ENCODE measurements around the gene CDK11B. TPM values are rescaled to one million over a fixed set of nuclear protein-coding genes. Genes with fewer than 3 reads are reported as not detected.

The CDK11B gene
- total RNA-seq, 4 donors from 2014 or later, result 12.6 to 31.8 (median 24.7) TPM

- TF ChIP-seq POLR2A (IDR thresholded peaks at IDR 0.05) (no peak), CTCF (IDR thresholded peaks at IDR 0.05) (no peak)
- 95 to 96% methylated on average over 22 to 24 of the region's 53 CpGs for WGBS, 2 donors
- Histone ChIP-seq H3K4me3 (no peak overlapping the region), H3K4me1 (peaks cover 0 to 23% (median 8%) of the 10 kb centered on the region in 4 donors), H3K36me3 (peaks cover 0 to 68% (median 4%) of the 10 kb centered on the region in 3 donors), H3K27me3 (peaks cover 0 to 27% of the 10 kb centered on the region in 2 donors), H3K9me3 (no peaks in the 10 kb centered on the region), H3K27ac (no peak overlapping the region)
- no peak for DNase-seq (ENCODE audit: low spot score in 2 of 2)
These were observed 30.7 kb downstream of the CDK11B start for GRCh38 chr1:1627829-1628753.

DNA sequence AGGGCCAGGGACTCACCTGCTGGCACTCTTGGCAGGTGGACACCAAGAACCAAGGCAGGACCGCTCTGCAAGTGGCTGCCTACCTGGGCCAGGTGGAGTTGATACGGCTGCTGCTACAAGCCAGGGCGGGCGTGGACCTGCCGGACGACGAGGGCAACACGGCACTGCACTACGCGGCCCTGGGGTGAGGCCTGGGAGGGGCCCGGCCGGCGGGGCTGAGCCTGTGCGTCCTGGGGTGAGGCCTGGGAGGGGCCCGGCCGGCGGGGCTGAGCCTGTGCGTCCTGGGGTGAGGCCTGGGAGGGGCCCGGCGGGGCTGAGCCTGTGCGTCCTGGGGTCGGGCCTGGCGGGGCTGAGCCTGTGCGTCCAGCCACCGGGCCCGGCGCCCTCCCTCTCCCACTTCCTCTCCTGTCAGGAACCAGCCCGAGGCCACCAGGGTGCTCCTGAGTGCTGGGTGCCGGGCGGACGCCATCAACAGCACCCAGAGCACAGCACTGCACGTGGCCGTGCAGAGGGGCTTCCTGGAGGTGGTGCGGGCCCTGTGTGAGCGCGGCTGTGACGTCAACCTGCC is 31.5 kb downstream of the CDK11B start:
- DNase-seq (ENCODE audit: low spot score in 2 of 2), result no peak
- TF ChIP-seq CTCF (IDR thresholded peaks at IDR 0.05), result no peak
- no peak for TF ChIP-seq EP300 (IDR thresholded peaks at IDR 0.05)
- no peak for TF ChIP-seq POLR2A (IDR thresholded peaks at IDR 0.05)
- H3K4me1 ChIP-seq, result peaks cover 0 to 23% (median 8%) of the 10 kb centered on the region in 4 donors
- no peaks in the 10 kb centered on the region for H3K9me3 ChIP-seq
- H3K27ac ChIP-seq, result no peak overlapping the region
- H3K4me3 ChIP-seq, result no peak overlapping the region
- H3K27me3 ChIP-seq, result peaks cover 0 to 27% of the 10 kb centered on the region in 2 donors
- 77 to 84% methylated on average over 18 to 33 of the region's 37 CpGs for WGBS, 2 donors
- H3K36me3 ChIP-seq, result peaks cover 0 to 74% (median 4%) of the 10 kb centered on the region in 3 donors

DNA sequence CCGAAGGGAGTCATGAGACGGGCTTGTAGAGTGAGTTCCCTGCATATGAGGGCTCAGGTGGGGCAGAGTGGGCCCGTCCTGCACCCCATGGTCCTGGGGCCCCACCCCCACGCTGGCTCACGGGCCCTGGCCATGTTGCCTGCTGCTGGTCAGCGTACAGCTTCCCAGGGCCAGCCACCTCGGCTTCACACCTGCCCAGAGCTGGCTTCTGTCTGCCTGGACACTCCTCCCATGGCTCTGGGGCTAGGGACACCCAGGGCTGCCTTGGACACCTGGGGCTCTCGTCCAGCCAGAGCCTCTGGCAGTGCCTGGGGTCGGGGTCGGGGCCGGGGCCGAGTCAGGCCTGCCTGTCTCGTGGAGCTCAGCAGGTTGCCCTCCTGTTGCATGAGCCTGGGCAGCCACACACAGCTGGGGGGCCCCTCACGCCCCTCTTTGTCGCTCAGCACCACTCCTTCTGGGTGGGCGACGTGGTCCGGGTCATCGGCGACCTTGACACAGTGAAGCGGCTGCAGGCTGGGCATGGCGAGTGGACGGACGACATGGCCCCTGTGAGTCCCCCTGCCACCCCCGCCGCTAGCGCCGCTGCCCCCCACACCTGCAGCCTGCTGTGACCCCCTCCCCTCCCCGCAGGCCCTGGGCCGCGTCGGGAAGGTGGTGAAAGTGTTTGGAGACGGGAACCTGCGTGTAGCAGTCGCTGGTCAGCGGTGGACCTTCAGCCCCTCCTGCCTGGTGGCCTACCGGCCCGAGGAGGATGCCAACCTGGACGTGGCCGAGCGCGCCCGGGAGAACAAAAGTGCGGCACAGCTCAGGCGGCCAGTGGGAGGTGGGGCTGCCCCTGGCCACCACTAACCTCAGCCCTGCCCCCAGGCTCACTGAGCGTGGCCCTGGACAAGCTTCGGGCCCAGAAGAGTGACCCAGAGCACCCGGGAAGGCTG is 32.3 kb downstream of the CDK11B start:
- no peak overlapping the region for H3K4me3 ChIP-seq
- peaks cover 0 to 16% (median 5%) of the 10 kb centered on the region in 4 donors for H3K4me1 ChIP-seq
- peaks cover 0 to 78% (median 4%) of the 10 kb centered on the region in 3 donors for H3K36me3 ChIP-seq
- 91 to 92% methylated on average over 34 to 42 of the region's 48 CpGs for WGBS, 2 donors
- TF ChIP-seq POLR2A (IDR thresholded peaks at IDR 0.05), result no peak
- TF ChIP-seq EP300 (IDR thresholded peaks at IDR 0.05), result no peak
- no peak for TF ChIP-seq CTCF (IDR thresholded peaks at IDR 0.05)
- H3K9me3 ChIP-seq, result no peaks in the 10 kb centered on the region
- no peak for DNase-seq (ENCODE audit: low spot score in 2 of 2)
- no peak overlapping the region for H3K27ac ChIP-seq
- peaks cover 0 to 18% of the 10 kb centered on the region in 2 donors for H3K27me3 ChIP-seq

- H3K27me3 ChIP-seq, result peaks cover 0 to 11% of the 10 kb centered on the region in 2 donors
- peaks cover 0 to 12% (median 3%) of the 10 kb centered on the region in 4 donors for H3K4me1 ChIP-seq
- 92 to 94% methylated on average over 8 of the region's 8 CpGs for WGBS, 2 donors
- peaks cover 0 to 85% (median 4%) of the 10 kb centered on the region in 3 donors for H3K36me3 ChIP-seq
- no peak overlapping the region for H3K27ac ChIP-seq
- no peak overlapping the region for H3K4me3 ChIP-seq
- no peak for DNase-seq (ENCODE audit: low spot score in 2 of 2)
- TF ChIP-seq EP300 (IDR thresholded peaks at IDR 0.05) (no peak), CTCF (IDR thresholded peaks at IDR 0.05) (no peak), POLR2A (IDR thresholded peaks at IDR 0.05) (no peak)
- no peaks in the 10 kb centered on the region for H3K9me3 ChIP-seq
These were observed 33.0 kb downstream of the CDK11B start for GRCh38 chr1:1625824-1626206.

Data from tibial nerve (tissue), 4 donors.